GM18505 (cell line): Measurements from ENCODE around the gene TGFBI.
"Not testable (repeated sequence)": the region's sequence is repeated elsewhere in the genome, so short reads cannot be mapped to it uniquely, and the experiment has no call there.

Experiments used
- ATAC-seq: cut with Tn5 transposase; IDR thresholded peaks from one replicate; pipeline ENCODE4 v1.9.1; 2021; ENCODE audit not compliant: unreplicated experiment
- POLR2A ChIP-seq: IDR thresholded peaks from 4 replicates; pipeline ENCODE4 v1.6.1; 2011; ENCODE audit warnings: borderline replicate concordance; ENCODE audit not compliant: insufficient read depth, insufficient read length; ENCODE audit errors: extremely low read depth

The TGFBI gene

DNA sequence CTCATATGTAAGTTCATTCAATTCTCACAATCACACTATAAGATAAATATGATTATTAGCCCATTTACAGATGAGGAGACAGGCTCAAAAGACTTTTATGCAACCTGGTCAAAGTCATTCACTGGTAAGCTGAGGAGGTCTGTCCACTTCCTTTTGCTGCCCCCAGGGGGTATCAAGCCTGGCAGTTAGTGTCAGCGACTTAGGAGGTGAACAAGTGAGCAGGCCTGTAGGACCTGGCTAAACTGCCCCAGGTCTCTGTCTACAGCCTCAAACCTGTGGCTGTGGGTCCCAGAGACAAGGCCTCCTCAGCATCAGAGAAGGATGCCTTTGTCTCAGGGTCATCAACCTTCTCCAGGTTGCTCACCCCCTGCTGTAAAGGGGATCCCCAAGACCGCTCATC lies 10.4 kb downstream of the TGFBI start:
- TF ChIP-seq POLR2A, result no peak
- ATAC-seq, result no peak

DNA sequence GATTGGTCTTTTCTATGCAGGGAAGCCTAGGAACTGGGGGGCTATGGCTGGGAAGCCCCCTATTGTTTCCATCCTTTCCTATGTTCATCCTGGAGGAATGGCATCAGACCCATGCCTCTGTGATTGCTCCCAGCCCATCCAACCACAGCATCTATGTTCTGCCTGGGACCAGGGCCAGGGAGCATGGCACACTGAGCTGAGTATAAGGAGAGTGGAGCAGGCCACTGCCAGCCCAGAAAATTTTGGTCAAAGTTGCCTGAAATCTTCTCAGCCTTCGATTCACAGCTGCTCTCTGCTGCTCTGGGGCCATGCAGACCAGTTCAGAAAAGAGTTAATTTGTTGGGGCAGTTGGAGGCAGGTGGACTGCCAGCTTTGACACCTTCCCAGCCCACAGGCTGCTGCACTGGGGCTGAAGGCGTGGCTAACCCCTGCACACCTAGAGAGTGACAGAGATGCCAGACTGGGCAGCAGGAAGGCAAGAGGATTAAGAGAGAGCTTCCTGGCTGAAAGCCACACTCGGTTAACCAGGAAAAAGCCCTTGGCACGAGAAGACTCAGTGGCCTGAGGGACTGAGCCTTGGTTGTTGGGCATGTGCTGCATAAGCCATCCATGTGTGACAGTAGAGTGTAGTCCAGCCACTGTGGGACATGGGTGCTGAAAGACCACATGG lies 12.1 kb downstream of the TGFBI start:
- ATAC-seq, result no peak
- TF ChIP-seq POLR2A, result no peak

DNA sequence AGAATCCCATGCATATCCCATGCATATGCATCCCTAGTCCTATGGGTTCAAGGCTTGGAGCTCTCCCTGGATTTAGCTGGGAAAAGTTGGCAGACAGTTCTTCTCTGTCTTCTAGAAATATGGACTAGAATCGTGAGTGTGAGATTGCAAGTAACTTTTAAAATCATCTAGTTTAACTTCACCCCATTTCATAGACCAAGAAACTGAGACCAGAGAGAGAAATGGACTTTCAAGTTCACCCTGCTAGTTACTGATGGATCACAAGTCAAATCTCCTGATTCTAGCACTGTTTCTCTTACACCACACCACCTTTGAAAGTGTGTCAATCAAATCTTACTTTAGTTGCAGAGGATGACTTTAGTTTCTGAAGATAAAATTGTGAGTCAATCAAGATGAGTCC lies 13.4 kb downstream of the TGFBI start:
- ATAC-seq, result no peak
- no peak for TF ChIP-seq POLR2A

DNA sequence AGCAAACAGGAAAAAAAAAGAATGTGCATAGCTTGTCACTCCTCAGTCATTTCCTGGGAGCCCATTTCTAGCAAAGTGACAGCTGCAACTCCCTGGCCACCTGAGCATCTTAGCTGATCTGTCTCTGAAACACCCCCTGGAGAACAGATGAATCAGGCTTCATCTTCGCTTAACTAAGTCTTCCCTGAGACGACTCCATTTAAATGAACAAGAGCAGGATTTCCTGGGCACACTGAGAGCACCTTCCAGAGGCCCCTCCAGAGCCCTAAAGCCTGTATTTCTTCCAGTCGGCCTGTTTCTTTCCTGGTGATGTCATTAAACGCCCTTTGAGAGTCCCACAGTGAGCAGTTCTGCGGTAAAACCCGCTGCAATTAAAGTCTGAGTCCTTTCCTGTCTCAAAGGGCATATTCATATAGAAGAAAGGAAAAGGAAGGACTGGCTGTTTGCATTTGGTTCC lies 13.9 kb downstream of the TGFBI start:
- no peak for ATAC-seq
- TF ChIP-seq POLR2A, result no peak

- TF ChIP-seq POLR2A, result no peak
- no peak for ATAC-seq
Measured at GRCh38 chr5:136043551-136043950, 14.8 kb downstream of the TGFBI start.

GRCh38 chr5:136043968-136044610 lies 15.3 kb downstream of the TGFBI start:
- no peak for TF ChIP-seq POLR2A
- no peak for ATAC-seq

DNA sequence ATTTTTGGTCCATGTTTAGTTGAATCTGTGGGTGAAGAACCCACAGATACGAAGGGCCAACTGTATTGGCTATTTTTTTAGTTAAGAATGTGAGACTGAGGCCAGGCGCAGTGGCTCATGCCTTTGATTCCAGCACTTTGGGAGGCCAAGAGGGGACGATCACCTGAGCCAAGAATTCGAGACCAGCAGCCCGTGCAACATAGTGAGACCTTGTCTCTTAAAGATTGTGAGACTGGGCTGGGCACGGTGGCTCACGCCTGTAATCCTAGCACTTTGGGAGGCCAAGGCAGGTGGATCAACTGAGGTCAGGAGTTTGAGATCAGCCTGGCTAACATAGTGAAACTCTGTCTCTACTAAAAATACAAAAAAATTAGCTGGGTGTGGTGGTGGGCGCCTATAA lies 16.2 kb downstream of the TGFBI start:
- not testable (repeated sequence) for ATAC-seq

GRCh38 chr5:136046246-136046645 lies 17.5 kb downstream of the TGFBI start:
- no peak for ATAC-seq

DNA sequence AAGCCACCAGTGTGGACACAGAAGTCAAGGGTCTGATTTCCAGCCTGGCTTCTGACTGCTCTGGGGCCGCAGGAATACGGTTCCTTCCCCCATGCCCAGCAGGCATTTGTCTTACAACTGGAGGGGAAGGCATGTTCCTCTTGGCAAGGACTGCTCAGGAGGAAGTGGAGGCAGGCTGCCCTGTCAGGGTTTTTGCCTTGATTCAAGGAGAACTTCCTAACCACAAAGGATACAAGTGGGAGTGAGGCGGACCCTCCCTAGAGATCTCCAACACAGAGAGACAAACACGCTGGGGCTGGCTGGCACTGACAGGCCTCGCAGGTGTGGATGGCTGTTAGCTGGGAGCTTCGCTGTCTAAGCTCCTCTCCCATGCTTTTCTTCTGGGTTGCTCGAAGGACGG lies 19.1 kb downstream of the TGFBI start:
- TF ChIP-seq POLR2A, result no peak
- no peak for ATAC-seq

More at GRCh38 chr5:136046246-136046645, 17.5 kb downstream of the TGFBI start:
- TF ChIP-seq POLR2A, result no peak

DNA sequence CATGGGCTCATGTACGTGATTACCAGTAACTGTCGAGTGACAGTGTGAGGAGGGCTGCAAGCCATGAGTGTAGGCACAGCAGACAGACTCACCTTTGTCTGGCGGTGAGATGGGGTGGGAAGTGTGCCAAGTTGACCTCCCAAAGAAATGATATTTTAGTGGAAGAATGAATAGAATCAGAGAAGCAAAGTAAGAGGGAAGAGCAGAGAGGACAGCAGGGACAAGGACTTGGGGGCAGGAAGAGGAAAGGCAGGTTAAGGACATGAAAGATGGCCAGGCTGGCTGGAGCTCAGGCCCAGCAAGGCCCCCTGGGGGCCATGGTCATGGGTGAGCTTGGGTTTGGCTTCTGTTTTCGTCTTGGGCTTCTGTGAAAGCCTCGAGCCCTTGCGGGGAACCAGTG lies 20.2 kb downstream of the TGFBI start:
- TF ChIP-seq POLR2A, result no peak
- ATAC-seq, result no peak

DNA sequence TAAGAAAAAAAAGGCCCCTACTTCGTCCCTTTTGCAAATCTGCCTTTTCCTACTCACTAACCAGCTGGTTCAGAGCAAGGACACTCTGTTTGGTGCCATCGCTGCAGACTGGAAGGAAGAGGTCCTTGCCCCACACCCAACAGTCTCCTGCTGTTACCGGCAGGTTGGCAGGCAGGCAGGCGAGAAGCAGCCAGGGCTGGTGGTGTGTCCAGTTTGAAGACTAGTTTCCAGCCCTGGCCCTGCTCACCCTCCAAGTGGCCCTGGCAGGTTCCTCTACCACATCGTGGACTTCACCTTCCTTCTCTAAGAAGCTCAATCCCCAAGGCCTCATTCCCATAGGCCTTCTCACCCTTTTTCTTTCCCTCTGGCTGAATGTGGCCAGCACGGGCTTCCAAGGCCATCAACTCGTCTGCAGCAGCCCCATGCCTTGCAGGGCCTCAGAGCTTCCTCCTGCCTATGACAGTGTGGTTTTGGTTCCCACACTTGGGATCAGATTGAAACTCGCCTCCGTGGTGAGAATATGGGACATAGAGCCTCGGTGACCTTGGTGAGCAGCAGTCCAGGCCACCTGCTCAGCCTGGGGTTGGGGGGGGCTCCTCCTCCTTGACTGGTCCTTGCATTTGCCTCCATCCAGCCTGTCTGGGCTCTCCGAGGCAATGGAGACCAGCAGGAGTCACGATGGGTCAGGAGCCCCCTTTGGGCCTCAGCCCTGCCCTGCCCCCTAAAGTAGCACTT lies 22.9 kb downstream of the TGFBI start:
- no peak for ATAC-seq
- no peak for TF ChIP-seq POLR2A

DNA sequence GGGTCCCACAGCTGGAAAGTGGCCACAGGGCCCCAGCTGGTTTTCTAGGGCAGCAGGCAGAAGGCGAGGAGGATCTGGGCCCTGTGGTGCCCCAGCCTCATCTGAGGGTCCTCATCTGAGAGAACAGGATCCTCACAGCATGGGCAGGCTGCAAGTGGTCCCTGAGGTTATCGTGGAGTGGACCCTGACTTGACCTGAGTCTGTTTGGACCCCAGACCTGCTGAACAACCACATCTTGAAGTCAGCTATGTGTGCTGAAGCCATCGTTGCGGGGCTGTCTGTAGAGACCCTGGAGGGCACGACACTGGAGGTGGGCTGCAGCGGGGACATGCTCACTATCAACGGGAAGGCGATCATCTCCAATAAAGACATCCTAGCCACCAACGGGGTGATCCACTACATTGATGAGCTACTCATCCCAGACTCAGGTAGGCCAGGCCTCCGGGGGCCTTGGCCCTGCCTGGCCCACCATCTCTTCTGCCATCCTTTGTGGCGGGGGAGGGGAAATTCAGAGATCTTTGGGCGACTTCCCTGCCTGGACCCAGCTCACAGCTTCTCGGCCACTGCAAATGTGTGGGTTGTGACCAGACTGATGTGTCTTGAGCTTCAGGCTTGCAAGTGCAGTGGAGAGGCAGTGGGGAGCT lies 24.0 kb downstream of the TGFBI start:
- TF ChIP-seq POLR2A, result no peak
- ATAC-seq, result no peak

GRCh38 chr5:136053336-136054141 lies 24.8 kb downstream of the TGFBI start:
- no peak for TF ChIP-seq POLR2A
- ATAC-seq, result no peak
